ENCODE data around the gene IL5. TPM values are rescaled to one million over a fixed set of nuclear protein-coding genes. Genes with fewer than 3 reads are reported as not detected.
"Not testable (repeated sequence)": the region's sequence is repeated elsewhere in the genome, so short reads cannot be mapped to it uniquely, and the experiment has no call there.

The IL5 gene
- total RNA-seq (not detected), total RNA-seq (0 to 0.46 reads per million in 2 donors)

- DNase-seq = no peak
- no peak for ATAC-seq
- no peak within 1 kb of the TSS for H3K27ac Mint-ChIP-seq
- peaks cover 5% of the 10 kb centered on the region for H3K4me1 Mint-ChIP-seq
- peaks cover 13% of the 10 kb centered on the region for H3K27me3 Mint-ChIP-seq
- no peaks in the 10 kb centered on the region for H3K9me3 ChIP-seq (ENCODE audit: control insufficient read depth, low read length, poor library complexity, severe bottlenecking)
- no peaks in the 10 kb centered on the region for H3K36me3 Mint-ChIP-seq (ENCODE audit: low read depth)
- no peak within 1 kb of the TSS for H3K4me3 Mint-ChIP-seq
These were observed at the start of gene IL5 for GRCh38 chr5:132543472-132544201. TSS of gene IL5 (minus strand) at chr5:132543522. CDS start at chr5:132543478, 44 bp downstream.

- peaks cover 7% of the 10 kb centered on the region for H3K4me1 Mint-ChIP-seq
- ATAC-seq = no peak
- H3K27ac Mint-ChIP-seq = no peak overlapping the region
- H3K36me3 Mint-ChIP-seq (ENCODE audit: low read depth) = peaks cover 15% of the 10 kb centered on the region
- DNase-seq = no peak
- H3K27me3 Mint-ChIP-seq = no peaks in the 10 kb centered on the region
- H3K4me3 Mint-ChIP-seq = no peak overlapping the region
- H3K9me3 ChIP-seq (ENCODE audit: control insufficient read depth, low read length, poor library complexity, severe bottlenecking) = no peaks in the 10 kb centered on the region
These were observed 49.2 kb upstream of the IL5 start for GRCh38 chr5:132592521-132592920.

- Mint-ChIP-seq H3K27me3 (no peaks in the 10 kb centered on the region), H3K4me1 (peaks cover 5% of the 10 kb centered on the region), H3K36me3 (ENCODE audit: low read depth) (peaks cover 10% of the 10 kb centered on the region), H3K27ac (no peak overlapping the region), H3K4me3 (no peak overlapping the region)
- no peaks in the 10 kb centered on the region for H3K9me3 ChIP-seq (ENCODE audit: control insufficient read depth, low read length, poor library complexity, severe bottlenecking)
- ATAC-seq (no peak), DNase-seq (no peak)
These were observed 47.8 kb upstream of the IL5 start for GRCh38 chr5:132591145-132591544.

- DNase-seq (no peak), ATAC-seq (no peak)
- Mint-ChIP-seq H3K4me1 (peaks cover 5% of the 10 kb centered on the region), H3K27me3 (no peaks in the 10 kb centered on the region), H3K36me3 (ENCODE audit: low read depth) (peaks cover 13% of the 10 kb centered on the region), H3K4me3 (no peak overlapping the region), H3K27ac (no peak overlapping the region)
- H3K9me3 ChIP-seq (ENCODE audit: control insufficient read depth, low read length, poor library complexity, severe bottlenecking) = no peaks in the 10 kb centered on the region
These were observed 46.1 kb upstream of the IL5 start for GRCh38 chr5:132589467-132589866.

GRCh38 chr5:132586063-132586462, 42.7 kb upstream of the IL5 start:
- no peak for DNase-seq
- Mint-ChIP-seq H3K36me3 (ENCODE audit: low read depth) (peaks cover 16% of the 10 kb centered on the region), H3K27ac (no peak overlapping the region), H3K4me1 (peaks cover 13% of the 10 kb centered on the region), H3K4me3 (no peak overlapping the region), H3K27me3 (no peaks in the 10 kb centered on the region)
- H3K9me3 ChIP-seq (ENCODE audit: control insufficient read depth, low read length, poor library complexity, severe bottlenecking) = no peaks in the 10 kb centered on the region
- ATAC-seq = no peak

- not testable (repeated sequence) for H3K4me3 Mint-ChIP-seq; ATAC-seq; DNase-seq; H3K27ac Mint-ChIP-seq; H3K9me3 ChIP-seq (ENCODE audit: control insufficient read depth, low read length, poor library complexity, severe bottlenecking); H3K27me3 Mint-ChIP-seq
- Mint-ChIP-seq H3K4me1 (peaks cover 11% of the 10 kb centered on the region), H3K36me3 (ENCODE audit: low read depth) (peaks cover 16% of the 10 kb centered on the region)
These were observed 41.2 kb upstream of the IL5 start for GRCh38 chr5:132584560-132584959.

- no peaks in the 10 kb centered on the region for H3K9me3 ChIP-seq (ENCODE audit: control insufficient read depth, low read length, poor library complexity, severe bottlenecking)
- Mint-ChIP-seq H3K4me1 (peaks cover 16% of the 10 kb centered on the region), H3K27ac (peak overlapping the region; percentile 16), H3K4me3 (no peak overlapping the region), H3K27me3 (no peaks in the 10 kb centered on the region), H3K36me3 (ENCODE audit: low read depth) (peaks cover 13% of the 10 kb centered on the region)
- DNase-seq = no peak
- ATAC-seq = no peak
These were observed 32.8 kb upstream of the IL5 start for GRCh38 chr5:132576123-132576522.

GRCh38 chr5:132566657-132567056, 23.3 kb upstream of the IL5 start:
- no peaks in the 10 kb centered on the region for H3K27me3 Mint-ChIP-seq
- H3K4me3 Mint-ChIP-seq = no peak overlapping the region
- H3K27ac Mint-ChIP-seq = no peak overlapping the region

GRCh38 chr5:132564555-132564954, 21.2 kb upstream of the IL5 start:
- peaks cover 15% of the 10 kb centered on the region for H3K4me1 Mint-ChIP-seq
- H3K27me3 Mint-ChIP-seq; DNase-seq; ATAC-seq; H3K4me3 Mint-ChIP-seq; H3K9me3 ChIP-seq (ENCODE audit: control insufficient read depth, low read length, poor library complexity, severe bottlenecking); H3K36me3 Mint-ChIP-seq (ENCODE audit: low read depth); H3K27ac Mint-ChIP-seq: not testable (repeated sequence)

More at GRCh38 chr5:132566657-132567056, 23.3 kb upstream of the IL5 start:
- Mint-ChIP-seq H3K4me1 (peaks cover 22% of the 10 kb centered on the region), H3K36me3 (ENCODE audit: low read depth) (peaks cover 10% of the 10 kb centered on the region)
- ATAC-seq (no peak), DNase-seq (no peak)
- H3K9me3 ChIP-seq (ENCODE audit: control insufficient read depth, low read length, poor library complexity, severe bottlenecking) = no peaks in the 10 kb centered on the region

- no peak for DNase-seq
- H3K27ac Mint-ChIP-seq = no peak overlapping the region
- no peaks in the 10 kb centered on the region for H3K27me3 Mint-ChIP-seq
- H3K36me3 Mint-ChIP-seq (ENCODE audit: low read depth) = peaks cover 5% of the 10 kb centered on the region
- H3K4me1 Mint-ChIP-seq = peaks cover 20% of the 10 kb centered on the region
- no peaks in the 10 kb centered on the region for H3K9me3 ChIP-seq (ENCODE audit: control insufficient read depth, low read length, poor library complexity, severe bottlenecking)
- ATAC-seq = no peak
- H3K4me3 Mint-ChIP-seq = no peak overlapping the region
These were observed 18.3 kb upstream of the IL5 start for GRCh38 chr5:132561601-132562000.

- no peak for DNase-seq
- Mint-ChIP-seq H3K4me3 (no peak overlapping the region), H3K36me3 (ENCODE audit: low read depth) (no peaks in the 10 kb centered on the region), H3K27ac (no peak overlapping the region), H3K4me1 (peaks cover 20% of the 10 kb centered on the region), H3K27me3 (no peaks in the 10 kb centered on the region)
- H3K9me3 ChIP-seq (ENCODE audit: control insufficient read depth, low read length, poor library complexity, severe bottlenecking) = no peaks in the 10 kb centered on the region
- no peak for ATAC-seq
These were observed 16.2 kb upstream of the IL5 start for GRCh38 chr5:132559383-132560060.

- H3K27ac Mint-ChIP-seq = peak overlapping the region; percentile 95
- ATAC-seq = peak; percentile 30
- H3K4me1 Mint-ChIP-seq = peaks cover 20% of the 10 kb centered on the region
- peak overlapping the region; percentile 95 for H3K4me3 Mint-ChIP-seq
- peak in 2 of 3 donors; percentile 8 to 14 for DNase-seq
- H3K9me3 ChIP-seq (ENCODE audit: control insufficient read depth, low read length, poor library complexity, severe bottlenecking) = no peaks in the 10 kb centered on the region
- no peaks in the 10 kb centered on the region for H3K27me3 Mint-ChIP-seq
- no peaks in the 10 kb centered on the region for H3K36me3 Mint-ChIP-seq (ENCODE audit: low read depth)
These were observed 14.3 kb upstream of the IL5 start for GRCh38 chr5:132557478-132558172.

GRCh38 chr5:132556763-132557477, 13.6 kb upstream of the IL5 start, which contains the start of gene RAD50:
TSS of gene RAD50 (plus strand) at chr5:132556977. CDS start at chr5:132557325, 348 bp downstream.
- Mint-ChIP-seq H3K27ac (peak within 1 kb of the TSS; percentile 95), H3K4me3 (peak within 1 kb of the TSS; percentile 95), H3K4me1 (peaks cover 20% of the 10 kb centered on the region), H3K27me3 (no peaks in the 10 kb centered on the region), H3K36me3 (ENCODE audit: low read depth) (no peaks in the 10 kb centered on the region)
- ATAC-seq (peak; percentile 96), DNase-seq (peak; percentile 81 to 83 (median 82))
- no peaks in the 10 kb centered on the region for H3K9me3 ChIP-seq (ENCODE audit: control insufficient read depth, low read length, poor library complexity, severe bottlenecking)
